ENCODE results near the gene POT1.
"Not testable (repeated sequence)": the region's sequence is repeated elsewhere in the genome, so short reads cannot be mapped to it uniquely, and the experiment has no call there.

POT1 gene
- total RNA-seq = 7.0 to 37.9 (median 28.1) reads per million in 18 experiments

GRCh38 chr7:124929467-124930172 is at the start of gene POT1:
Gene POT1 (minus strand): TSS chr7:124929825. CDS start chr7:124897173, 32,652 bp downstream.
- peak; percentile 100 for DNase-seq

- DNase-seq = not testable (repeated sequence)
These were observed 45.5 kb upstream of the POT1 start for GRCh38 chr7:124975131-124975530.

- DNase-seq = no peak
These were observed 35.9 kb upstream of the POT1 start for GRCh38 chr7:124965553-124965952.

- DNase-seq = no peak
These were observed 30.1 kb upstream of the POT1 start for GRCh38 chr7:124959676-124960075.

GRCh38 chr7:124957952-124958351 is 28.3 kb upstream of the POT1 start:
- DNase-seq = not testable (repeated sequence)

GRCh38 chr7:124956160-124956559 is 26.5 kb upstream of the POT1 start:
- no peak for DNase-seq

- DNase-seq = no peak
These were observed 25.2 kb upstream of the POT1 start for GRCh38 chr7:124954790-124955189.

- DNase-seq = no peak
These were observed 16.1 kb upstream of the POT1 start for GRCh38 chr7:124945680-124946079.

- DNase-seq = no peak
These were observed 13.8 kb upstream of the POT1 start for GRCh38 chr7:124943472-124943871.

GRCh38 chr7:124942399-124942798 is 12.8 kb upstream of the POT1 start:
- DNase-seq = no peak

- no peak for DNase-seq
These were observed 10.7 kb upstream of the POT1 start for GRCh38 chr7:124940306-124940705.

GRCh38 chr7:124938128-124938527 is 8.5 kb upstream of the POT1 start:
- no peak for DNase-seq

- no peak for DNase-seq
These were observed 7.5 kb upstream of the POT1 start for GRCh38 chr7:124937076-124937475.

GRCh38 chr7:124934841-124935240 is 5.2 kb upstream of the POT1 start:
- peak in 1 of 2 donors; percentile 70 for DNase-seq

GRCh38 chr7:124930655-124931597 is 1.3 kb upstream of the POT1 start:
- peak in 1 of 2 donors; percentile 29 for DNase-seq

GRCh38 chr7:124930173-124930623 is 573 bp upstream of the POT1 start:
- no peak for DNase-seq

GRCh38 chr7:124924906-124925305 is 4.7 kb downstream of the POT1 start:
- DNase-seq = no peak

GRCh38 chr7:124922200-124922599 is 7.4 kb downstream of the POT1 start:
- no peak for DNase-seq

- DNase-seq = no peak
These were observed 9.8 kb downstream of the POT1 start for GRCh38 chr7:124919841-124920240.

- no peak for DNase-seq
These were observed 11.0 kb downstream of the POT1 start for GRCh38 chr7:124918662-124919061.

- no peak for DNase-seq
These were observed 14.4 kb downstream of the POT1 start for GRCh38 chr7:124915242-124915641.

- no peak for DNase-seq
These were observed 15.3 kb downstream of the POT1 start for GRCh38 chr7:124914298-124914697.

- no peak for DNase-seq
These were observed 16.7 kb downstream of the POT1 start for GRCh38 chr7:124912972-124913371.

GRCh38 chr7:124909808-124910207 is 19.8 kb downstream of the POT1 start:
- DNase-seq = no peak
